ENCODE results near the gene TAF10.

The TAF10 gene

GRCh38 chr11:6629892-6630631 lies 18.0 kb upstream of the TAF10 start:
- no peak for TF ChIP-seq CTCF (IDR thresholded peaks at IDR 0.05)
- Histone ChIP-seq H3K9me3 (no peaks in the 10 kb centered on the region), H3K36me3 (peaks cover 23 to 86% (median 65%) of the 10 kb centered on the region in 3 donors), H3K4me3 (no peak overlapping the region), H3K4me1 (peaks cover 0 to 3% (median under 1%) of the 10 kb centered on the region in 4 donors), H3K27ac (no peak overlapping the region), H3K27me3 (no peaks in the 10 kb centered on the region)
- intact Hi-C loops (cut with DNase I; ENCODE audit: low total_unique reads) = no loop called here
- no peak for DNase-seq

- no peak for TF ChIP-seq CTCF (IDR thresholded peaks at IDR 0.05)
- intact Hi-C loops (cut with DNase I; ENCODE audit: low total_unique reads) = no loop called here
- Histone ChIP-seq H3K9me3 (no peaks in the 10 kb centered on the region), H3K36me3 (peaks cover 23 to 91% (median 71%) of the 10 kb centered on the region in 3 donors), H3K27me3 (no peaks in the 10 kb centered on the region), H3K4me3 (no peak overlapping the region), H3K27ac (no peak overlapping the region), H3K4me1 (no peaks in the 10 kb centered on the region)
- no peak for DNase-seq
Observed at GRCh38 chr11:6629573-6629891, 17.5 kb upstream of the TAF10 start.

- H3K4me1 ChIP-seq = no peaks in the 10 kb centered on the region
- H3K4me3 ChIP-seq = no peak overlapping the region
- intact Hi-C loops (cut with DNase I; ENCODE audit: low total_unique reads) = no loop called here
- peaks cover 23 to 95% (median 81%) of the 10 kb centered on the region in 3 donors for H3K36me3 ChIP-seq
- H3K27me3 ChIP-seq = no peaks in the 10 kb centered on the region
- no peak for DNase-seq
- H3K27ac ChIP-seq = no peak overlapping the region
- no peak for TF ChIP-seq CTCF (IDR thresholded peaks at IDR 0.05)
- H3K9me3 ChIP-seq = no peaks in the 10 kb centered on the region
Observed at GRCh38 chr11:6628526-6628925, 16.5 kb upstream of the TAF10 start.

- Histone ChIP-seq H3K4me3 (no peak overlapping the region), H3K4me1 (no peaks in the 10 kb centered on the region), H3K27ac (no peak overlapping the region), H3K36me3 (peaks cover 23 to 95% (median 83%) of the 10 kb centered on the region in 3 donors), H3K9me3 (no peaks in the 10 kb centered on the region), H3K27me3 (no peaks in the 10 kb centered on the region)
- no peak for TF ChIP-seq CTCF (IDR thresholded peaks at IDR 0.05)
- DNase-seq = no peak
- intact Hi-C loops (cut with DNase I; ENCODE audit: low total_unique reads) = no loop called here
Observed at GRCh38 chr11:6627762-6628241, 15.8 kb upstream of the TAF10 start.

- H3K27ac ChIP-seq = no peak overlapping the region
- no peak for TF ChIP-seq CTCF (IDR thresholded peaks at IDR 0.05)
- no peaks in the 10 kb centered on the region for H3K9me3 ChIP-seq
- no peak for DNase-seq
- intact Hi-C loops (cut with DNase I; ENCODE audit: low total_unique reads) = loop anchor here (1.0 kb wide), 1 partner anchor 57 kb away; no protein-coding TSS in a partner anchor
- no peaks in the 10 kb centered on the region for H3K4me1 ChIP-seq
- peaks cover 18 to 94% (median 78%) of the 10 kb centered on the region in 3 donors for H3K36me3 ChIP-seq
- H3K4me3 ChIP-seq = no peak overlapping the region
- no peaks in the 10 kb centered on the region for H3K27me3 ChIP-seq
Observed at GRCh38 chr11:6626971-6627761, 15.2 kb upstream of the TAF10 start.

All from tibial artery (tissue), 4 donors.